ENCODE measurements around the gene TFR2.

TFR2 gene

DNA sequence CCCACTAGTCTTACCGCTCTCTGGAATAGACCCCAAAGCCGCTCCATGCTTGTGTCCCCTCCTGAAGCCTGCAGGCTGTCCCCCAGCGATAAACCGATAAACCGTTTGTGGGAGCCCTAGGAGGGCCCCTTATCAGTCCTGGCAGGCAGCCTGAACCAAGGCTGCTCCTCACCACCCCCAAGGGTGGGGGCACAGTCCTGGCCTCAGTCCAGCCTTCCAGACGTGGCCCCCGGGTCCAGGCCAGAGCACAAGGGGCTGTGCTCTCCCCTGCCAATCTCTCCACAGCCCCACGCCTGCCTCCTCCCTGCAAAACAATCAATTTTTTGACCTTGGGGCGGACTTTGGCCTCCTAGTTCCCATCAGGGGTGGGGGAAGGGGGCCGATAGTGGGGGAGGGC is at the start of gene TFR2:
TSS of gene TFR2 (minus strand) at position 90 of the 397 bp plus-strand sequence. CDS start at position 47, 43 bp downstream.
- DNase-seq, result no peak

GRCh38 chr7:100689230-100690135 is 48.1 kb upstream of the TFR2 start:
- DNase-seq, result no peak

DNA sequence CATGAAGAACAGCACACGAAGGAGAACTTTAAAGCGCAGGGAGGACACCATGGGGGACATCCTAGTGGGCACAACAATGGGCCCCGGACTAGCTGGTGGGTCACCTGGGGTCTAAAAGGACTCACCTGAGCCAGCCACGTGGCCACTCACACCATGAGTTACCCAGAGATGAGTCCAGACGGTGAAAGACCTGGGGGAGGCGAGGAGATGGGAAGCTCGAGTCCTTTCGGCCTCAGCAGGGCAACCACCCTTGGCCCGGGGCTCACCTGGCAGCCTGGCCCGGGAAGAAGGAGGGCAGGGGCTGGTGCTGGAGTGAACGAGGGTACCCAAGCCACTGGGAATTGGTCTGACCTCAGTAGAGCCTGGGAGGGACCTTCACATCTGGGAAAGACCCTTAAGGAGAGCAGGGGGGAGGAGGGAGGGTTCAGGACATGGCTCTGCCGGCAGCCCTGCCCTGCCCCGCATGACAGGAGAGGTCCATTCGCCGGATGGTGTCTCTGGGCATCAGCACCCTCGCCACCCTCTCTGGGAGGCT is 47.0 kb upstream of the TFR2 start:
- no peak for DNase-seq

GRCh38 chr7:100687751-100688300 is 46.5 kb upstream of the TFR2 start:
- no peak for DNase-seq

GRCh38 chr7:100687261-100687660 is 45.9 kb upstream of the TFR2 start:
- no peak for DNase-seq

DNA sequence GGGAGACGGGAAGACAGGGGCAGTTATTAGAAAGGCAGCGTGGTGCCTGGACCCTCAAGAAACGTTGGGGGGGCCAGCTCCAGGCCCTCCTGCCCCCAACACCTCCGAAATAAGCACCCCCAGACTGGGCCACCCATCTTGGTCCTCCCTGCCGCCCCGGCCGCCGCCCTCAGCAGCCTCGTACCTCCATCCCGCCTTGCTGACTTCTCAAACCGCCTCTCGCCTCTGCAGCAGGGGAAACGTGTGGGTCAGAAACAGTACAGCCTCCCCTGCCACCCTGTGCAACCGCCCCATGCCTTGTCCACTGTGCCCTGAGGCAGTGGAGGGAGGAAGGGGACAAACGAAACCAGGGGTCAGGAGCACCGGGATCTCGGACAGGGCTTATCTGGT is 45.5 kb upstream of the TFR2 start:
- DNase-seq, result no peak

- DNase-seq, result no peak
Measured at GRCh38 chr7:100686201-100686821, 45.0 kb upstream of the TFR2 start.

GRCh38 chr7:100685631-100686145 is 44.3 kb upstream of the TFR2 start:
- no peak for DNase-seq

DNA sequence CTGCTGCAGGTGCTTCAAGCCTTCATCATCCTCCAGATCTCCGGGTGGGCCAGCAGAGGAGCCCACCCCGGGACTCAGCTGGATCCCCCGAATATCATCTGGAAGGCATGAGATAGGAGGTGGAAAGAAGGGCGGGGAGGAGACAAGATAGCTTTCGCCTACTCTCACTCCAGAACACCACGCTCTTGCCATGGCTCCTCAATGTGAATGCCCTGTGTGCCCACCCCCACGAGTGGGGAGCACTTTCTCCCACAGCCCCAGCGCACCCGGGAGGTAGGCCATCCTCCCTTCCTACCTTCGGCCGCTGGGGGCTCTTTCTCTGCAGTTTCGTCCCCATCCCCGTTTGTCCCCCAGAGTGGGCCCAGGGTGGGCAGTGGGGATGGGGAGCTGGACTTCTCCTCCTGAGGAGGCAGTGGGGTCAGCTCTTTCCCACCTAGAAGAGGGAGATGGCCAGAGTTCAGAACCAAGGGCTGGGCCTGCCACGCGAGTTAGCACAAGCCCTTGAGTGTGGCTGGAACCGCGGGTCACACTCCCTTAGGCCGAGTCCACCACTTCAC is 43.8 kb upstream of the TFR2 start:
- no peak for DNase-seq

DNA sequence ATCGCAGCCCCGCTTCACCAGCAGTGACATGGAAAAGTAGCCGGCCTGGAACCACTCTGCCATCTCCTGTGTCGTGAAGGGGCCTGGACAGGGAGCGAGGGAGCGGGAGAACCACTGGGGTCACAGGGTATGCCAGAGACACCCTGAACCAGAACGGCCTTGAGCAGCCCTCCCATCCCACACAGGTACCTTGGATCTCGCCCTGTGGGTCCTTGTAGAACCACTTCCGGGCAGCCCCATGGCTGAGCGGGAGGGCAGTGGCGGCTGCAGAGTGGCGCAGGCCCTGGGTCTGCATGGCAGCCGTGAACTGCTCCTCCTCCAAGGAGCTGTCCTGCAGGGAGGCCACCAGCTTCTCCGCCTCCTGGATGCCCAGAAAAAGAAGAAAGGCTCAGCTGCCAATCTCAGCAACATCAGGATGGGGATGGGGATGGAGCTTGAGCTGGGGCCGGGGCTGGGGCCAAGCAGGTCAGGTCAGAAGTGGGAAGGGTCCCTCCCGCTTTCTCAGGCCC is 43.2 kb upstream of the TFR2 start:
- DNase-seq, result no peak

DNA sequence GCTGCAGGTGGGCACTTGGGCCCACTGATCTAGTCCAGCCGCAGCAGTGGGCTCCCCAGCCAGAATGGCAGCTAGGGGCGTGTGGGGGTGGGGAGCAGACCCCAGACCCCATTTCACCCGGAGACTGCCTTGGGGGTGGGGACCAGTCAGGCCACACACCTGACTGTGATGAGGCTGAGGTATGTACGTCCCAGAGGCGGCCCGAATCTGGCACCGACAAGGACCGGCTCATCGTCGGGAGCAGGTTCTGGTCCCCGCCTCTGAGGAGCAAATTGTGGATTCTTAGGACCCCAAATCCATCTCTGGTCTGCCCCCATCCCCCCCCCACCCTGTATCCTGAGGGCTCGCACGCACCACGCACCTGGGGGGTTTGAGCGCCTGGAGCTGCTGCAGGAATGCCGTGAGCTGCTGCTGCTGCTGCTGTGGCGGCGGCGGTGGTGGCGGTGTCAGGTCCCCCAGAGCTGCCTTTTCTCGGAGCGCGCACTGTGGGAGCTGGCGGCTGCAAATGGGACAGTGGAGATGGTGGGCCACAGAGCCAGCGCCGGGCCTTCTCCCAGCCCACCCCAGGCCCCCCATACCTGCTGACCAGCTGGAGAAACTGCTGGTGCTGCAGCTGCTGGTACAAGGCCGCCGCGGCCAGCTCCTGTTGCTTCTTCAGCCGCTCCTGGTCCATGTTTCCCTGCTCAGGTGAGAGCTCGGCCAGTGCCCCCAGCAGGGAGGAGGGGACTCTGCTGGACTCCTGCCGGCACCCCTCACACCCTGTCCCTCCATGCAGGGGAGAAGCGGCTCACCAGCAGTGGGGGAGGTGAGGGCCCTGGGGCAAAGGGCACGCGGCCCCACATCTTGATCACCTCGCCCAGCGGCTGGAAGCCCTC is 42.5 kb upstream of the TFR2 start:
- no peak for DNase-seq

DNA sequence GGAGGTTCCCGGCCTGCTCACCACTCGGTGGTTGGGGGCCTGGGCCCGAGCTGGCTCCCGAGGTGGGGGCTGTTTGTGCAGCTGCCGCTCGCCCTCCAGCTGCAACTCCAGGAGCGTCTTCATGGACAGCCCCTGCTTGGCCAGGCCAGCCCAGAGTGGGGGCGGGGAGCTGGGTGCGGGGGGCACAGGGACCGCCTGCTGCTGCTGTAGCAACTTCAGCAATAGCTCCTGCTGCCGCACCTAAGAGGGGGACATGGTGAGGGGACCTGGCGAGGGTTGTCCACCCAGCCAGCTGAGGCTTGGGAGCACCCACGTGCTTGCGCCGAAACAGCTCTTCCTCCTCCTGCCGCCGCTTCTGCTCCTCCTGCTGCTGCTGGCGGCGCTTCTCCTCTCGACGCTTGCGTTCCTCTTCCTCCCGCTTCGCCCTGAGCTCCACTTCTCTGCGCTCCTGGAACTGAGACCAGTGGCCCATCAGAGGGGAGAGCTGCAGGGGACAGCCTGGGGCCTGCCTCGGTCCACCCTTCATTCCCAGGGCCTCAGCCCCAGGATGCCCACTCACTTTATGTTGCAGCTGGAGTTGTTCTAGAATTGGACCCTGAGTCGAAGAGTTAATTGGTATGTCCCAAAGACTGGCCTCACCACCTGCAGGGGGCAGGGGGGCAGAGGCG is 41.8 kb upstream of the TFR2 start:
- DNase-seq, result no peak

DNA sequence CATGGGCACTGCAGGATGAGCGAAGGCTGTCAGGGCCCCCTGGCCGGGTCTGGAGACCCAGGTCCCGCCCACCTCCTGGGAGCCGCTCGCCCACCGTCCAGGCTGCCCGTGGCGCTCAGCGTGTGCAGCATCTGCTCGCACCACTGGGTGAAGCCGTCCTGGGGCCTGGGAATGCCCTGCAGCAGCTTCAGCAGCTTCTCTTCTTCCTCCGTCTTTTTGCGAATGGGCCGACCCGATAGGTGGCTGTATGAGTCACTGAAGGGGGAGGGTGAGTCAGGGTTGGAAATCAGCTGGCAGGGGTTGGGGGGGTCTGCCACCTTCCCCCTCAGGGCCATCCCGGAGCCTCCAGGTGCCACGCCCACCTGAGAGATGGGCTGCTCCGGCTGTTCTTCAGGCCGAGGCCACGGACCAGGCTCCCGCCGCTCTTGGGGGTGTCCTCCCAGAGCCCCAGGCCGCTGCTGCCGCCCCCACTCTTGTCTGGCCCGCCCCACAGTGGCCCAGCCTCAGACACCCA is 40.9 kb upstream of the TFR2 start:
- no peak for DNase-seq

DNA sequence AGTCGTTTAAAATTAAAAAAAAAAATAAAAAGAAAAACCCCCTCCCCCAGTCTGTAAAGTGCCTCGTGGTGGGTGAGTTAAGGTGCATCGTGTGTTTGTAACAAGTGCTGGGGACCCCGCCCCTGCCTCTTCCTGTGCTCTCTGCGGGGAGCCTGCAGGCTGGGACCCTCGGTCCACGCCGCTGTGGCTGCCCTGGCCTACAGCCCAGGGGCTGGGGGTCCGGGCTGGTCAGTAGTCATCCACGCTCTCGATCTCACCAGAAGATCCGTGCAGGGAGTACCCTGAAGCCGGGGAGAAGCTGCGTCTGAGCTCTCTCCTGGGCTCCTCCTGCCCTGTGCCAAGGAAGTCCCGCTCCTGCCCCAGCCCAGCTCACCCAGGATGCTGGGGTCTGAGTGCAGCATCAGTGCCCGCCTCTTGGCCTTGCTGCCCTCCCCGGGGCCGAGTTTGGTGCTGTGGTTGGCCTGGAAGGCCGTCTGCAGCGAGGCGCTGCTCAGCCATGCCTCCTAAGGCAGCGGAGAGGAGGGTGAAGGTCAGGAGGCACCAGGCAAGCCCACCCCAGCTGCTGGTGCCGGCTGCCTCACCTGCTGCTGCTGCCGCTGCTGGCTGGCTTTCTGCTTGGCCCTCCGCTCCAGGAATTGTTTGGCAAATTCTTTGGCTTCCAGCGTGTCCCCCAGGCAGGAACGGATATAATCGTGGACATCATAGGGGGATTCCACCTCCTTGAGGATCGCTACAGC is 40.3 kb upstream of the TFR2 start:
- no peak for DNase-seq

DNA sequence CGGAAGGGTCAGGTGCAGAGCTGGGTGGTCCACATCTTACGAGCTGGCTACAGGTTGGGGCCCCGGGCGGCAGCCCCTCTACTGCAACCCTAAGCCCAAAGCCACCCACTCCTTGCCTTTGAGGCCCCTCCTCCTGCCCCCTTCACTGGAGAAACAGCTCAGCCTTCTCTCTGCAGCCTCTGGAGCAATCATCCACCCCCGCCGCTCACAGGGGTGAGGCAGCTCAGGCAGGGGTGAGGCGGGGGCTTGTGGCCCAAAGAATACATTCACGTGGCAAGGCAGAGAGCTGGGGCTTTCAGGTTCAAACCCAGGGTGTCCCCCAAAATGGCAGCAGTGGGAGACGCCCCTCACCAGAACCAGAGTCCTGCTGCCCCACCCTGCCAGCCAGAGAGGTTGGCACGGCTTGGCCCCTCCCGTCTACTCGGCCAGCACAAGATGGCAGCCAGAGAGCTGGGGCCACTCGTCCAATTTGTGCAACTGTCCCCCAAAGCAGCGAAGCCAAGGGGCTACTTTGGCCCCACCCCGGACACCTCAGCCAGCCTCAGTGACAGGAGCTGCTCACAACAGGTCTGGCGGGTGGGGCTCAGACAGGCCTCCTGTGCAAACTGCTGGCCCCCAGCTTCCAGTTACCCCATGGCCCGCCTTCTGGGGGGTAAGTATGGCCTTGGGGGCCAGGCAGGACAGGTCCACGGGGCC is 39.4 kb upstream of the TFR2 start:
- DNase-seq, result no peak

DNA sequence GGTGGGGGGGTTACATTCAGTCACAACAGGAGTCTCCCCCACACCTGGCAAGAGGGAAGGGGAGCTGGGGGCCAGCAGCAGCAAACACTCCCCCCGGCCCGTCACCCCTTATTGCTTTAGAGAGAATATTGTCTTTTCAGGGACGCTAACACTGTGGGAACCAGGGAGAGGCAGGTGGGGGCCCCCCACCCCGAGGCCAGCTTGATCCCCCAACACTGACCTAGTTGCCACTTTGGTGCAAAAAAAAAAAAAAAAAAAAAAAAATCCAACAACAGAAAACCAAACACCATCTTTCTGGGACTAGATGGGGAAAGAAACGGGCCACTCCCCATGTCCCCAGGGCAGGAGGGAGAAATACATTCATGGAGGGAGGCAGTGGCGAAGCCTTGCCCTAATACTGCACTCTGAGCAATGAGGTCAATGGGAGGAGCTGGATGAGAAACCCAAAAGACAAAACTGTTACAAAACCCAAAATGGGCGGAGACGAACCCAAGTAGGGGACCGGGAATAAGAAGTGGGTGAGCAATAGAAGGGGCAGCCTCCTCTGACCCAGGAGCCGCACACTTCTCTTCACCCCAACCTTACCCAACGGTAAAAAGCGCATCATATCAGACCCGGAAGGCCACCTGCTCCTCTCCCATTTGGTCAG is 38.7 kb upstream of the TFR2 start:
- no peak for DNase-seq

GRCh38 chr7:100679129-100679926 is 38.0 kb upstream of the TFR2 start:
- no peak for DNase-seq

DNA sequence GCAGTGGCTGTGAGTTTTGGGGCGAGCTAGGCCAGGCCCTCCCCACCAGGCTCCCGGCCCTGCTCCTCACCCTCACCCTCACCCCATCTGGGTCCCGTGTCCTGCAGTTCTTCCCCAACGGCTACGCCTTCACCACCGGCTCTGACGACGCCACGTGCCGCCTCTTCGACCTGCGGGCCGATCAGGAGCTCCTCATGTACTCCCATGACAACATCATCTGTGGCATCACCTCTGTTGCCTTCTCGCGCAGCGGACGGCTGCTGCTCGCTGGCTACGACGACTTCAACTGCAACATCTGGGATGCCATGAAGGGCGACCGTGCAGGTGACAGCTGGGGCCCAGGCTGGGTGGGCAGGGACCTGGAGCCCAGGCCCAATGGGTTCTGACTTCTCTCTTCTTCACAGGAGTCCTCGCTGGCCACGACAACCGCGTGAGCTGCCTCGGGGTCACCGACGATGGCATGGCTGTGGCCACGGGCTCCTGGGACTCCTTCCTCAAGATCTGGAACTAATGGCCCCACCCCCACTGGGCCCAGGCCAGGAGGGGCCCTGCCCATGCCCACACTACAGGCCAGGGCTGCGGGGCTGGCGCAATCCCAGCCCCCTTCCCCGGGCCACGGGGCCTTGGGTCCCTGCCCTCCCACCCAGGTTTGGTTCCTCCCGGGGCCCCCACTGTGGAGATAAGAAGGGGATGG is 37.1 kb upstream of the TFR2 start:
- DNase-seq, result no peak

Measured in activated CD4-positive, CD25-positive, alpha-beta regulatory T cell treated with anti-CD3 and anti-CD28 coated beads, Interleukin-2, amount 50 U/mL, for 72 hours (primary cell).